Measurements from ENCODE around the gene ZNF503.

ZNF503 gene

GRCh38 chr10:75426880-75427279, 25.3 kb upstream of the ZNF503 start:
- Histone ChIP-seq H3K9me3 (no peaks in the 10 kb centered on the region), H3K27me3 (no peaks in the 10 kb centered on the region), H3K36me3 (no peaks in the 10 kb centered on the region), H3K4me3 (ENCODE audit: low read depth in 1 of 2, low read length in 1 of 2) (no peak overlapping the region), H3K27ac (no peak overlapping the region), H3K4me1 (ENCODE audit: control insufficient read depth in 1 of 2, insufficient read depth in 1 of 2, low read depth in 1 of 2, low read length in 1 of 2) (peaks cover 21 to 28% of the 10 kb centered on the region in 2 experiments)
- TF ChIP-seq, protein P1, sequence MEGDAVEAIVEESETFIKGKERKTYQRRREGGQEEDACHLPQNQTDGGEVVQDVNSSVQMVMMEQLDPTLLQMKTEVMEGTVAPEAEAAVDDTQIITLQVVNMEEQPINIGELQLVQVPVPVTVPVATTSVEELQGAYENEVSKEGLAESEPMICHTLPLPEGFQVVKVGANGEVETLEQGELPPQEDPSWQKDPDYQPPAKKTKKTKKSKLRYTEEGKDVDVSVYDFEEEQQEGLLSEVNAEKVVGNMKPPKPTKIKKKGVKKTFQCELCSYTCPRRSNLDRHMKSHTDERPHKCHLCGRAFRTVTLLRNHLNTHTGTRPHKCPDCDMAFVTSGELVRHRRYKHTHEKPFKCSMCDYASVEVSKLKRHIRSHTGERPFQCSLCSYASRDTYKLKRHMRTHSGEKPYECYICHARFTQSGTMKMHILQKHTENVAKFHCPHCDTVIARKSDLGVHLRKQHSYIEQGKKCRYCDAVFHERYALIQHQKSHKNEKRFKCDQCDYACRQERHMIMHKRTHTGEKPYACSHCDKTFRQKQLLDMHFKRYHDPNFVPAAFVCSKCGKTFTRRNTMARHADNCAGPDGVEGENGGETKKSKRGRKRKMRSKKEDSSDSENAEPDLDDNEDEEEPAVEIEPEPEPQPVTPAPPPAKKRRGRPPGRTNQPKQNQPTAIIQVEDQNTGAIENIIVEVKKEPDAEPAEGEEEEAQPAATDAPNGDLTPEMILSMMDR (IDR thresholded peaks at IDR 0.05) = no peak

DNA sequence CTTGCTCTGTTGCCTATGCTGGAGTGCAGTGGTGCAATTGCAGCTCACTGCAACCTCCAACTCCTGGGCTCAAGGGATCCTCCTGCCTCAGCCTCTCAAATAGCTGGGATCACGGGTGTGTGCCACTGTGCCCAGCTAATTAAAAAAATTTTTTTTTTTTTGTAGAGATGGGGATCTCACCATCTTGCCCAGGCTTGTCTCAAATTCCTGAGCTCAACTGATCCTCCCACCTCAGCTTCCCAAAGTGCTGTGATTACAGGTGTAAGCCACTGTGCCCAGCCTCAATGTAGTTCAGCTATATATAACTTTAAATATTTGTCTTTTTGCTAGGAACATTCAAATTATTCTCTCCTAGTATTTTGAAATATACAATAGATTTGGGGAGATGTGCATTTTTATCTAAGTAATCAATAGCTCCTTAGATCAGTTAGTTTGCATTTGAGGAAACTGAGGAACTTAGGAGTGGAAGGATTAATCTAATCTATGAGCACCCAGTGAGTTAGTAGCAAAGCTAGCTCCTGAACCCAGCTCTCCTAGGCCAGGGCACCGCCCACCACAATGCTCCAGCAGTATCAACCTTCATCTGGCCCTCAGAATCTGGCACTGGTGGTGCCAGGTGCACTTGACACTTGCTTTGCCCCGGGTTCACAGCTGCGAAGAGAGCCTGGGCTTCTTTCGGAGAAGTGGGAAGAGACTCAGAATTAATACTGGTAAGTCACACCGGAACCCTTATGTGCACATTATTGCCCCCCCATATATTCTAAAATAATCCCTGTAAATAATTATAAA, 23.9 kb upstream of the ZNF503 start:
- H3K27me3 ChIP-seq = no peaks in the 10 kb centered on the region
- TF ChIP-seq, protein P1 (IDR thresholded peaks at IDR 0.05) = no peak
- H3K27ac ChIP-seq = no peak overlapping the region
- peaks cover 10 to 17% of the 10 kb centered on the region in 2 experiments for H3K4me1 ChIP-seq (ENCODE audit: control insufficient read depth in 1 of 2, insufficient read depth in 1 of 2, low read depth in 1 of 2, low read length in 1 of 2)
- no peaks in the 10 kb centered on the region for H3K36me3 ChIP-seq
- H3K4me3 ChIP-seq (ENCODE audit: low read depth in 1 of 2, low read length in 1 of 2) = no peak overlapping the region
- no peaks in the 10 kb centered on the region for H3K9me3 ChIP-seq

DNA sequence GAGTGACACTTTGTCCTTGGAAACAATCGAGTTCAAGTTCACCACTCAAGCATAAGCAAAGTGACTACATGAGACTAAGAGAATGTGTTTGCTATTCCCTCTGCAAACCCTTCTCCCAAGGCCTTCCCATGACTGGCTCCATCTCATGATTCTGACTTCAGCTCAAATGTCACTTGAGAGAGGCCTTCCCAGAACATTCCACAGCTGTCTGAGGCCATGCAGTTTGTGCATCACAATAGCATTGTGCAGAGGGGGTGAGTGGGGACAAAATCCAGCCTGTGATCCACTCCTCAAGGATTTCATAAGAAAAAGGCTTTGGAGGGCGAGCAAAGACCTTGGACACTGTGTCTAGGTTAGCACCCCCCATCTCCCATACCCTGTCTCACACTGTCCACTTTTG, 23.0 kb upstream of the ZNF503 start:
- Histone ChIP-seq H3K4me3 (ENCODE audit: low read depth in 1 of 2, low read length in 1 of 2) (no peak overlapping the region), H3K27ac (no peak overlapping the region), H3K4me1 (ENCODE audit: control insufficient read depth in 1 of 2, insufficient read depth in 1 of 2, low read depth in 1 of 2, low read length in 1 of 2) (peaks cover under 1 to 9% of the 10 kb centered on the region in 2 experiments), H3K9me3 (no peaks in the 10 kb centered on the region), H3K36me3 (no peaks in the 10 kb centered on the region), H3K27me3 (no peaks in the 10 kb centered on the region)
- TF ChIP-seq, protein P1 (IDR thresholded peaks at IDR 0.05) = no peak

GRCh38 chr10:75422913-75423312, 21.3 kb upstream of the ZNF503 start:
- H3K27ac ChIP-seq = no peak overlapping the region
- TF ChIP-seq, protein P1 (IDR thresholded peaks at IDR 0.05) = no peak
- H3K4me3 ChIP-seq (ENCODE audit: low read depth in 1 of 2, low read length in 1 of 2) = no peak overlapping the region
- no peaks in the 10 kb centered on the region for H3K36me3 ChIP-seq
- H3K27me3 ChIP-seq = no peaks in the 10 kb centered on the region
- no peaks in the 10 kb centered on the region for H3K9me3 ChIP-seq
- H3K4me1 ChIP-seq (ENCODE audit: control insufficient read depth in 1 of 2, insufficient read depth in 1 of 2, low read depth in 1 of 2, low read length in 1 of 2) = peaks cover 0 to 3% of the 10 kb centered on the region in 2 experiments

GRCh38 chr10:75418712-75419111, 17.1 kb upstream of the ZNF503 start:
- H3K9me3 ChIP-seq = no peaks in the 10 kb centered on the region
- H3K27me3 ChIP-seq = peaks cover 28% of the 10 kb centered on the region
- H3K4me3 ChIP-seq (ENCODE audit: low read depth in 1 of 2, low read length in 1 of 2) = no peak overlapping the region
- H3K4me1 ChIP-seq (ENCODE audit: control insufficient read depth in 1 of 2, insufficient read depth in 1 of 2, low read depth in 1 of 2, low read length in 1 of 2) = no peaks in the 10 kb centered on the region
- TF ChIP-seq, protein P1 (IDR thresholded peaks at IDR 0.05) = no peak
- no peak overlapping the region for H3K27ac ChIP-seq
- H3K36me3 ChIP-seq = no peaks in the 10 kb centered on the region
